Heart left ventricle (tissue), 16 donors: ENCODE measurements around the gene GYPC. TPM values are rescaled to one million over a fixed set of nuclear protein-coding genes. Genes with fewer than 3 reads are reported as not detected.

Experiments
- ATAC-seq, 4 donors: fragments of 200-7000 bp; cut with Tn5 transposase; one replicate each; pipeline ENCODE4 v1.9.1; 2020 to 2022; ENCODE audit warnings: moderate library complexity in 4 of 4, mild to moderate bottlenecking in 3 of 4, moderate number of reproducible peaks in 1 of 4
- DNase-seq, 5 donors: peaks; one replicate each; pipeline ENCODE4 v3.0.0-alpha.2; 2020
- H3K27ac ChIP-seq, 12 donors: fragments of 200-600 bp; sonication (generic) in 4 of 12; one replicate each; pipeline versions ENCODE4 v1.5.0 to v1.8.0; 2016 to 2022; ENCODE audit warnings: mild to moderate bottlenecking in 2 of 12
- H3K27me3 ChIP-seq, 9 donors: fragments of 200-600 bp; sonication (generic) in 2 of 9; one replicate each; pipeline versions ENCODE4 v1.5.1 to v1.8.0; 2016 to 2022; ENCODE audit warnings: mild to moderate bottlenecking in 3 of 9
- H3K36me3 ChIP-seq, 9 donors: fragments of 200-600 bp; sonication (generic) in 2 of 9; one replicate each; pipeline versions ENCODE4 v1.5.0 to v1.8.0; 2018 to 2022; ENCODE audit warnings: mild to moderate bottlenecking in 2 of 9
- H3K4me1 ChIP-seq, 12 donors: fragments of 200-600 bp; sonication (generic) in 4 of 12; one replicate each; pipeline versions ENCODE4 v1.5.0 to v1.8.0; 2016 to 2022; ENCODE audit warnings: mild to moderate bottlenecking in 3 of 12
- H3K4me3 ChIP-seq, 12 donors: fragments of 200-600 bp; sonication (generic) in 4 of 12; one replicate each; pipeline versions ENCODE4 v1.5.0 to v1.8.0; 2017 to 2022; ENCODE audit warnings: mild to moderate bottlenecking in 9 of 12, moderate library complexity in 4 of 12
- H3K9me3 ChIP-seq, 12 donors: fragments of 200-600 bp; sonication (generic) in 4 of 12; one replicate each; pipeline versions ENCODE4 v1.5.0 to v1.8.0; 2016 to 2022; ENCODE audit warnings: mild to moderate bottlenecking in 1 of 12
- CTCF ChIP-seq, 12 donors: fragments of 200-600 bp; sonication (generic) in 4 of 12; IDR thresholded peaks; one replicate each; pipeline versions ENCODE4 v1.5.0 to v1.8.0; 2018 to 2022; ENCODE audit warnings: antibody characterized with exemption in 12 of 12, mild to moderate bottlenecking in 5 of 12
- POLR2A ChIP-seq, 2 donors: fragments of 450-650 bp; IDR thresholded peaks; one replicate each; pipeline ENCODE4 v1.6.1; 2017; ENCODE audit warnings: antibody characterized with exemption in 2 of 2, mild to moderate bottlenecking in 2 of 2, moderate library complexity in 2 of 2
- WGBS, 4 donors: extraction: QIAGEN DNeasy Blood & Tissue Kit in 2 of 4; methylation state at CpG; one replicate each; pipeline versions ENCODE4 v1.1.5 to v1.1.7; 2013 to 2018; 5-methylcytosine and 5-hydroxymethylcytosine counted together
- intact Hi-C, 10 donors: fragments of 100-400 bp; cut with DNase I; formaldehyde crosslinking; loops; one replicate each; pipeline versions ENCODE4 v1.11.1 to v1.14.2; 2022
- polyA plus RNA-seq, 2 donors: library from polyadenylated mRNA; stranded (reverse); fragments of 200-250 nt; gene quantifications; one replicate each; pipeline ENCODE4 v1.2.3, GENCODE V29; 2013
- total RNA-seq, 9 donors: library from RNA; depleted of rRNA in 2 of 9; stranded (reverse); fragments of >200 nt in 2 of 9; fragmentation: NEBNext Ultra II Directional in 3 of 9; extraction: Animal tissue kit (Norgen Biotek cat#: 25700) in 3 of 9; gene quantifications; one replicate each; pipeline versions ENCODE4 v1.1.0 to v1.2.4, GENCODE V29; 2016 to 2023
- donor health status: ischemic (EF 13 %, LVEDD 7.1; RV severe dilation, severe dysfunction).
- donor health status: healthy with polysubstance abuse.
- donor health status: DM: no; HTN: yes; CAD: no.
- donor health status: DM: no; HTN: no; CAD: no.
- donor health status: ischemic (EF 25% LVEDD 6.9; RV normal size, moderate dysfunction).
- donor health status: ischemic (EF 25% LVEDD 5.7; RV mildly dilated, moderate dysfunction).
- donor health status: healthy.
- donor health status: DM: yes; HTN: yes; CAD: no.
- donor health status: ischemic (EF 35%, LVEDD 5.7; RV mildly dilated, moderate dysfunction).
- donor health status: nonischemic (EF 11% LVEDD 7.7; RV severe dilation, severe dysfunction).
- donor health status: DM: yes; HTN: yes; CAD: no.
- donor health status: PGD.
- donor health status: ischemic (EF 29% LVEDD 5.4; RV normal size, mild dysfunction).
- donor health status: nonischemic (EF 23%, LVEDD 6.1; RV moderate dilation, normal function).

GYPC gene
- total and polyA plus RNA-seq, 11 donors, result 108 to 369 (median 131) TPM

GRCh38 chr2:126736133-126736874, 80.3 kb downstream of the GYPC start:
- Histone ChIP-seq H3K9me3 (no peaks in the 10 kb centered on the region), H3K4me3 (no peak overlapping the region), H3K27ac (no peak overlapping the region), H3K27me3 (no peaks in the 10 kb centered on the region), H3K4me1 (peaks cover 0 to 3% (median 0%) of the 10 kb centered on the region in 12 donors), H3K36me3 (no peaks in the 10 kb centered on the region)
- DNase-seq (no peak), ATAC-seq (no peak)
- intact Hi-C loops, result loop anchor here in 1 of 10 donors (10.0 kb wide), 1 partner anchor 82 kb away; the partner anchor contains the start of gene GYPC
- no peak for TF ChIP-seq CTCF (IDR thresholded peaks at IDR 0.05)
- TF ChIP-seq POLR2A (IDR thresholded peaks at IDR 0.05), result no peak
- 69 to 80% (median 76%) methylated on average over 8 of the region's 8 CpGs for WGBS, 4 donors

- Histone ChIP-seq H3K27me3 (no peaks in the 10 kb centered on the region), H3K27ac (peak overlapping the region in 1 of 12 donors; percentile 25), H3K9me3 (peaks cover 0 to 10% (median 0%) of the 10 kb centered on the region in 12 donors), H3K4me3 (no peak overlapping the region), H3K4me1 (peaks cover 0 to 5% (median 0%) of the 10 kb centered on the region in 12 donors), H3K36me3 (no peaks in the 10 kb centered on the region)
- peak in 1 of 4 donors; percentile 57 for ATAC-seq
- intact Hi-C loops, result loop anchor here in 1 of 10 donors (10.0 kb wide), 1 partner anchor 84 kb away; the partner anchor contains the start of gene GYPC
- 74 to 89% (median 84%) methylated on average over 1 of the region's 1 CpG for WGBS, 4 donors
- DNase-seq, result peak in 1 of 5 donors; percentile 46
- TF ChIP-seq POLR2A (IDR thresholded peaks at IDR 0.05) (no peak), CTCF (IDR thresholded peaks at IDR 0.05) (no peak)
Measured at GRCh38 chr2:126739141-126739540, 83.2 kb downstream of the GYPC start.

- no peak overlapping the region for H3K4me3 ChIP-seq
- TF ChIP-seq POLR2A (IDR thresholded peaks at IDR 0.05) (no peak), CTCF (IDR thresholded peaks at IDR 0.05) (no peak)
- H3K4me1 ChIP-seq, result peaks cover 0 to 6% (median 0%) of the 10 kb centered on the region in 12 donors
- intact Hi-C loops, result loop anchor here in 2 of 10 donors (5.0 to 10.0 kb wide), 2 partner anchors 100 to 102 kb away; no protein-coding TSS in a partner anchor
- 80 to 90% (median 87%) methylated on average over 3 of the region's 3 CpGs for WGBS, 4 donors
- peaks cover 0 to 10% (median 0%) of the 10 kb centered on the region in 12 donors for H3K9me3 ChIP-seq
- H3K27me3 ChIP-seq, result no peaks in the 10 kb centered on the region
- H3K27ac ChIP-seq, result no peak overlapping the region
- DNase-seq (no peak), ATAC-seq (no peak)
- H3K36me3 ChIP-seq, result no peaks in the 10 kb centered on the region
Measured at GRCh38 chr2:126744640-126745039, 88.7 kb downstream of the GYPC start.

Other genes starting within 250 kb of the GYPC start
- not detected for gene TEX51, start 242.7 kb downstream of the GYPC start, total RNA-seq
- not detected for gene TEX51, start 242.7 kb downstream of the GYPC start, polyA plus RNA-seq